ENCODE data around the gene UNC50.

UNC50 gene

DNA sequence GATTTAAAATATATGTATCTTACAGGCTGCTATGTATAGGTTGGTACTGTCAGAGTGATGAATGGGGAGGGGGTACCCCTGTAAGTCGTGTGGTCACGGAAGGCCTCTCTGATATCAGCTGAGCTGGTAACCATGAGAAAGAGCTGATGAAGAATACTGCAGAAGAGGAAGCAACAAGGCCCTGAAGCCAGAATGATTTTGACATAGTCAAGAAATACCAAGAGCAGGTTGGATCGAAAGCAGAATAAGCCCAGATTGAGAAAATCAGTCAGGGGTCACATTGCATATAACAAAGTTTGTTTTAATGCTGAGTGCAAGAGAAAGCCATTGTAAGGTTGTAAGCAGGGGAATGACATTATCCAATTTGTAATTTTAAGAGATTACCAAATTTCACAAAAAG lies 57.3 kb downstream of the UNC50 start:
- DNase-seq (ENCODE audit: low spot score), result no peak
